Neuron (in vitro differentiated cells): ENCODE data around the gene CCR3.

Experiments used
- H2AFZ ChIP-seq: one replicate; pipeline ENCODE4 v1.6.1; 2013; ENCODE audit warnings: low read depth, mild to moderate bottlenecking, inconsistent platforms, low read length, moderate library complexity
- H3K27me3 ChIP-seq: one replicate; pipeline ENCODE4 v1.6.1; 2013; ENCODE audit warnings: low read length; ENCODE audit not compliant: insufficient read depth
- H3K36me3 ChIP-seq: one replicate; pipeline ENCODE4 v1.6.1; 2013; ENCODE audit warnings: low read length; ENCODE audit not compliant: insufficient read depth
- H3K4me1 ChIP-seq: one replicate; pipeline ENCODE4 v1.6.1; 2013; ENCODE audit warnings: low read length; ENCODE audit not compliant: insufficient read depth
- H3K4me3 ChIP-seq: 2 replicates; pipeline ENCODE4 v1.5.1; 2013; ENCODE audit warnings: mild to moderate bottlenecking, low read length, moderate library complexity
- H3K9me3 ChIP-seq: one replicate; pipeline ENCODE4 v1.6.1; 2013; ENCODE audit warnings: low read length

The CCR3 gene

DNA sequence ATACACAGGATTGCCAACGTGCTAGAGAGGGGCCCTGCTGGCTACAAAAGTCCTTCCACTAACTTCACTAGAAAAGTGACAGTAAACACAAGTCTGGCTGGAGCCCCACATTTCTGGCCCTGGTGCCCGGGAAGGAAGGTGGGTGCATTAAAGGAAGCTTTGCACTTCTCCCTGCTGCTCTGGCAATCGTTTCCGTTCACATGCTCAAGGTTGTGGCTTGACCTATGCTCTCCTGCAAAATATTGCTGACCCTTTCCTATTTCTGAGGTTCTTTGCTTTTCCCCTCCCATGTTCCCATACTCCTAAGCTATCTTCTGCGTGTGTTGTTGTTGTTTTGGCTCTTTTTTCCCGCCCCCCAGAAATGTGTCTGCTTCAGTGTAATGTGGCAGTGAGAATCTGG lies 9.1 kb upstream of the CCR3 start:
- Histone ChIP-seq H3K36me3 (no peaks in the 10 kb centered on the region), H3K4me3 (no peak overlapping the region), H2AFZ (no peak overlapping the region), H3K27me3 (no peaks in the 10 kb centered on the region), H3K9me3 (no peaks in the 10 kb centered on the region), H3K4me1 (no peaks in the 10 kb centered on the region)

DNA sequence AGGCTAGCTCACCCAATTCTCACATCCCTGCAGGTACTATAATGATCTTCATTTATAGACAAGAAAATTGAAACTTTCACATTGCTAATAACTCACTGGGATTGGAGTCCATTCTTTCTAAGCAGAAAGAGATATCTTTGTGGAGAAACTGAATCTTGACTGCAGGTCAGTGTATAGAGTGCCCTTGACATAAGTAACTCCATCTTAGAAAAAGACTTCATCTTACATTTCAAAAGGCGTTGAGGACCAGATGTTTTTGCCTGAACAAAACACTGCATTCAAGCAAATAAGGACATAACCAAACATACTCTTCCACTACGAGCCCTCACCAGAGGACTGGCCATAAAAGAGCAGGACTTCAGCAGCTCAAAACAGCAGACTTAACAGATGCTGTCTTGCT lies 6.8 kb upstream of the CCR3 start:
- no peaks in the 10 kb centered on the region for H3K27me3 ChIP-seq
- no peak overlapping the region for H2AFZ ChIP-seq
- no peaks in the 10 kb centered on the region for H3K4me1 ChIP-seq
- H3K4me3 ChIP-seq = no peak overlapping the region
- no peaks in the 10 kb centered on the region for H3K9me3 ChIP-seq
- H3K36me3 ChIP-seq = no peaks in the 10 kb centered on the region

DNA sequence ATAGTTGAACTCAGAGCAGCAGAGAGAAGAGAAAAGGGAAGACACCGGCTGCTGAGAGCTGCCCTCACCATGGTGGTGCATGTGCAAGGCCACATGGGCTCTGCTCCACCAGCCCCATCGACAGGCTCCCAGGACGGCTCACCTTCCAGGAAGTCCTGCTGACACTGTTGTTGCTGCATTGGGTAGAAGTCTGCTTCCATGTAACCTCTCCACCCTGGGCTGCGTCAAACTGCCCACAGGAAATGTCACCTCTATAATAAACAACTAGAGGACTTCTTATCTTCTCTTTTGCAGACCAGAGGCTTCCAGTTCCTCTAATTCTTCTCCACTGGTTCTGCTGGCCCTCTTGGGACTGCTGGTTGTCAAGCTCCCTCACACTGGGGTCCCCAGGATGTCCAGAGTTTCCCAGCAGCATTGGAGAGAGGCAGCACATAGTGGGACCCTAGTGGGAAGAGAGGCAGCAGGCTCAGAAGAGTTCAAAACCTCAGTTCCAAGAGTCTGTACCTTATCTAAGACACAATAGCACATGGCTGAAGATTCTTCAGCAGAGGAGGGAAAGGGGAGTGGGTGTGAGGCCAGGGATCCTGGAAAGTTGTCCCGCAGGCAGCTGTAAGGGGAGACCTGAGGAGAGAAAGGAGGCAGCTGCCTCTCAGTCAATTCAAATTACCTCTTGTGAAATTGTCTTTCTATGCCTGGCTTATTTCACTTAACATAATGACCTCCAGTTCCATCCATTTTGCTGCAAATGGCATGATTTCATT lies 5.8 kb upstream of the CCR3 start:
- no peaks in the 10 kb centered on the region for H3K27me3 ChIP-seq
- no peaks in the 10 kb centered on the region for H3K9me3 ChIP-seq
- H3K4me1 ChIP-seq = no peaks in the 10 kb centered on the region
- no peak overlapping the region for H3K4me3 ChIP-seq
- no peak overlapping the region for H2AFZ ChIP-seq
- H3K36me3 ChIP-seq = no peaks in the 10 kb centered on the region

DNA sequence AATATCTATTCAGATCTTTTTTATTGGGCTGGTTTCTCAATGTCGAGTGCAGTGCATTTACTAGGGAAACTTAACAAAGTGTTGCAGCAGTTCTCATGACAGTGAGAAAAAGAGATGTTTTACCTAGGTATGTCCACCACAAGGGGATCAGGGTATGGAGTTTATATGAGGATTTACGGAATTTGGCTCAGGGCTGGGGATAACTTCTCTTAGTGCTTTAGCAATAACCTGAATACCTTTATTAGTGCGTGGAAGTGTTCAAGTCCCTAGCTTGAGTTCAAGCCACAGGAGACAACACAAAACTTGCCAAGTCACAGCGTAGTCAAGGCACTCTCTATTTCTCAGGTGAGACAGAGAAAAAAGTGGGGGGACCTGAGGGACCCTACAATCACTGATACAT lies 3.9 kb upstream of the CCR3 start:
- Histone ChIP-seq H3K4me3 (no peak overlapping the region), H3K4me1 (no peaks in the 10 kb centered on the region), H3K27me3 (peaks cover 1% of the 10 kb centered on the region), H3K9me3 (no peaks in the 10 kb centered on the region), H2AFZ (no peak overlapping the region), H3K36me3 (no peaks in the 10 kb centered on the region)

DNA sequence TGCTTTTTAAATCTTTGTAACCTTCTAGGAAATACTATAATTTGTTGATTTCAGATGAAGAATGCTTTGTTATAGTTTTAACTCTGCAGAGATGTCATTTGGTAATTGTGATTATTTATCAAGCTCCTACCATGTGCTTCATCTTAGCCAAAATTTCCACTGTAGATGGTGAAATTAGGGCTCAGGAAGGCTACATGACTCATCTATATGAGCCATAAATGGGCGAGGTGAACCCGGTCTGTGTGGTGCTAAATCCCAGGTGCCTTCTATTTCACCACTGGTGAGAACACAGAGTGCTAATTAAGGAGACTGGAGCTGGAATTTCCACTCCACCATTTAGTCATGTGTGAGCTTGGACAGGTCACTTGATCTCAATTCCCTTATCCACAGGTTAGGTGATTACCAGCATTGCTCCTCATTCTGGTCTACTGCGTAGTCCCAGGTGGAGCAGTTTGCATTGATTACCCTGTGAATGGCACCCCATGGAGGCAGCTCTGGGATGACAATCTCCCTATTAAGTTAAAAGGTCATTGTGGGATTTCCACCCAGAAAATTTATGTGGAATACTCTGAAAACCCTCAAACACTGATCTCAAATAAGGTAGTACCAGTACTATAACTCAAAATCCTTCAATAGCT lies 2.8 kb upstream of the CCR3 start:
- Histone ChIP-seq H3K9me3 (no peaks in the 10 kb centered on the region), H3K4me1 (no peaks in the 10 kb centered on the region), H3K36me3 (no peaks in the 10 kb centered on the region), H2AFZ (no peak overlapping the region), H3K27me3 (peaks cover 2% of the 10 kb centered on the region), H3K4me3 (no peak overlapping the region)

DNA sequence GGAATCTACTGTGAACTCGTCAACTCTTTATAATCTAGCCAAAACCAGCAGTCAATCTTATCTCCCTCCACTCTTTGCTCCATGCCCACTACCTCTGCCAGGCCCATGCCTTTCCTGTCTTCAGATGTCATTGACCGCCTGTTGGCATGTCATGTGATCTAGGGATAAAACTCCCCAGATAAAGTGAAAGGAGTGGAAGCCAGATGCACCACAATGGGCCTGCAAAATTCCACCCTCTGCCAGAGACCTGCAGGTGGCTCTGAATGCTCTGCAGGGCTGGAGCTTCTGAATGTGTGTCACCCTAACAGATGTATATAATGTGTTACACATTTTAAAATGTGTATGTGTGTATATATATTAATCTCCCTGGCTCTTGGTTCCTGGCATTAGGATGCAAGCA lies 2.3 kb upstream of the CCR3 start:
- no peaks in the 10 kb centered on the region for H3K9me3 ChIP-seq
- peaks cover 4% of the 10 kb centered on the region for H3K27me3 ChIP-seq
- H3K4me1 ChIP-seq = no peaks in the 10 kb centered on the region
- H3K36me3 ChIP-seq = no peaks in the 10 kb centered on the region
- H2AFZ ChIP-seq = no peak overlapping the region
- H3K4me3 ChIP-seq = no peak overlapping the region

DNA sequence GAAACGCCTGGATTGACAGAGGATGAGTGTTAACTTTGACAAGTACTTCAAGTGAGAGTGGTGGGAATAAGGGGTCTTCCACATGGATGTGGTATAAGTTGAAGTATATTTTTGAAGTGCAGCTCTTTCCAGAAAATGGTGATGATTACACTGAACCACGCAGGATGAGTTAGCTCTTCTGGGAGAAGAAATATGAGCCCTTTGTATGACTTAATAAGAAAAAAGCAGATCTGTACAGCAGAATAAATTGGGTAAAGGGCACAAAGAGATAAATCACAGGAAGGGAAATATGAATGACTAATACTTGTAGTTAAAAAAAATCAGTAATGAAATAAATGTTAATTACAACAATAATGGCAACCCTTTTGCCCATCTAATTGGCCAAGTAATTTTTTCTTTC lies 1.3 kb downstream of the CCR3 start:
- Histone ChIP-seq H3K4me1 (no peaks in the 10 kb centered on the region), H2AFZ (no peak overlapping the region), H3K36me3 (no peaks in the 10 kb centered on the region), H3K4me3 (no peak overlapping the region), H3K27me3 (peaks cover 6% of the 10 kb centered on the region), H3K9me3 (no peaks in the 10 kb centered on the region)

DNA sequence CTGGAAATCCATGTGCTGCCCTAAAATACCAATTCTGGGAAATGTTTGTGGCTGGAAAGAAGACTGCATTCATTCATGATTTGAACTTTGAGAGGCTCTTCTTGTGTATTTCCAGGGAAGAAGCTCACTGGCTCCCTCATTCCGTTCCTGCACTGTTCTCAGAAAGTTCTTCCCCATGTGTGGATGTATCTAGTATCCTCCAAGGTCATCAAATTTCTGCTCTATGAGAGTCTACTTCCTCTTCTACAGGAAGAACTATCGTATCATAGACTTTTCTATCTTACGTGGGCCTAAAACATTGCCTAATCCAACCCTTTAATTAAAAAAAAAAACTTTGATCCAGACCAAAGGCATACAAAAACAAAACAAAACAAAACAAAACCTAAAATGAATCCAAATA lies 2.9 kb downstream of the CCR3 start:
- Histone ChIP-seq H2AFZ (no peak overlapping the region), H3K4me1 (no peaks in the 10 kb centered on the region), H3K36me3 (no peaks in the 10 kb centered on the region), H3K4me3 (no peak overlapping the region), H3K9me3 (no peaks in the 10 kb centered on the region), H3K27me3 (peaks cover 6% of the 10 kb centered on the region)

DNA sequence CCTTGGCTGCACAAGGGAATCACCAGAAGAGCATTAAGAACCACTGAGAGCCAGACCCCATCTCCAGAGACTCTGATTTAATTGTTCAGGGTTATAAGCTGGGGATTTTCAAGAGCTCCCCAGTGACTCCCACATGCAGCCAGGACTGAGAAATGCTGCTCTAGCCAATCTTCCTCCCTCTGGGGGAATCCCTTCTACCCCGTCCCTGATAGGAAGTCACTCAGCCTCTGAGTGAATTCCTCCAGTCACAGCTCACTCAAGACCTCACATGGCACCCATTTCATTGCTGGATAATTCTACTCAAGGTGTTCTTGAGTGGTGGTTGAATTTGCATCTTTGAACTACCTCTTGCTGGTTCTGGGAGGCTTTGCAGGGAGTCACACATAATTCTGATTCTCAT lies 10.7 kb downstream of the CCR3 start:
- Histone ChIP-seq H3K4me1 (no peaks in the 10 kb centered on the region), H3K27me3 (no peaks in the 10 kb centered on the region), H3K4me3 (no peak overlapping the region), H2AFZ (no peak overlapping the region), H3K36me3 (no peaks in the 10 kb centered on the region), H3K9me3 (no peaks in the 10 kb centered on the region)

DNA sequence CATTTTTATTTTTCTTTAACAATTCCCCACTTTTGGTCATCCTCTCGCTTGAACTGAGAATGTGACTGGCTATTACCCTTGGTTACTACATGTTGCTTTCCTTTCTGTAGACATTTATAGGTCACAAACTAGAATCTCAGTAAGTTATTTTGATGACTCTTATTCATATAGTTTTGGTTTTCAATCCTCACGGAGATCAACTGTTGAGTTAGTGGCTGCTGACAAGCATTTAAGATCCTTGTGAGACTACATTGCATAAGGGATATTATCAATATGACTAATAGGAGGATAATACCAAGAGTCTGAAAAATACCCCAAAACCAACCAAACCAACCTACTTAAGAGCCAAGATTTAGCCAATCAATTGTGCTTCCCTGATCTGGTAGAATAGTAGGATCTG lies 16.3 kb downstream of the CCR3 start:
- no peaks in the 10 kb centered on the region for H3K4me1 ChIP-seq
- H3K4me3 ChIP-seq = no peak overlapping the region
- no peak overlapping the region for H2AFZ ChIP-seq
- H3K27me3 ChIP-seq = no peaks in the 10 kb centered on the region
- H3K36me3 ChIP-seq = no peaks in the 10 kb centered on the region
- H3K9me3 ChIP-seq = no peaks in the 10 kb centered on the region

DNA sequence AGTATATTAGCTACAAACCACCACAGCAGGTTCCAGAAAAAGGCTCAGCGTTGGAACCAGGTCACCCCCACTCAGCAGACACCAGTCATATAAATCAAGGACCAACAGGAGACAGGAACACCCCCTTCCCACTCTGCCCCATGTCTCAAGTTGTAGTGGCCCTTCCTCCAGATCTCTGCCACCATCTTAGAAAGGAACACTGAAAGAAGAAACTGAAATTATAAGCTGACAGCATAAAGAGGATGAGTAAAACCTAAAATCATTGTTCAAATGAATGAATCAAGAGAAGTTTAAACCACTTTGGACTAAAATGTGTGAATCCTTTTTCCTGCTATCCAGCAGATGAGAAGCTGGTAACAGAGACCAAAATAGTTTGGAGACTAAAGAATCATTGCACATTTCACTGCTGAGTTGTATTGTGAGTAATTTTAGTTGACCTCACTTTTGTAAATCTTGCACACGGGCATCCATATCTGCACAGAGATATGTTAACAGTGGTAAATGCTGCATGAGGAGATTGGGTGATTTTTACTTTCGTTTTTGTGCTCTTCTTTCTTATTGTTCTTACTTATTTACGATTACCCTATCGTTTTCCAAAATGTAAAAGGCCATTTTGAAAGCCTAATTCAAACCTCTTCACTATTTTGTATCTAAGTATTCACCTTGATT lies 19.8 kb downstream of the CCR3 start:
- no peaks in the 10 kb centered on the region for H3K27me3 ChIP-seq
- no peak overlapping the region for H2AFZ ChIP-seq
- H3K4me1 ChIP-seq = no peaks in the 10 kb centered on the region
- no peak overlapping the region for H3K4me3 ChIP-seq
- H3K36me3 ChIP-seq = no peaks in the 10 kb centered on the region
- H3K9me3 ChIP-seq = no peaks in the 10 kb centered on the region

DNA sequence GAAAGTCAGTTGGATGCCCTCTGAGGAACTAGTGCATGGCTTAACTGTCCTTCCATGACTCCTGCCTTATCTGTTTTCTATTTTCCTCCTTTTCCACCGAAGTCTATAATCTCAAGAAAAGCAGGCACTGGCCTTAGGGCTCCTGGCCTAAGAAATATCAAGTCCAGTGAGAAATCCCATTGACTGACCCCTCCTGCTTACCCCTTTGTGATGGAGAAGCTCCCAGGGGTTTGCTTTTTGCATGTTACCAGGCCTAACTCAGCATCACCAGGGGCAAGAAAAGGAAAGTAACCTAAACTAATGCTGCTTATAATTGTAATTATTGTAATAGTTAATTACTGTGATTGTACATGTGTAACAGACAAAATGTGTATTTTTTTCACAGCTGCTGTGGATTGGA lies 21.7 kb downstream of the CCR3 start:
- no peak overlapping the region for H3K4me3 ChIP-seq
- H3K4me1 ChIP-seq = no peaks in the 10 kb centered on the region
- no peaks in the 10 kb centered on the region for H3K36me3 ChIP-seq
- no peaks in the 10 kb centered on the region for H3K27me3 ChIP-seq
- no peaks in the 10 kb centered on the region for H3K9me3 ChIP-seq
- H2AFZ ChIP-seq = no peak overlapping the region

DNA sequence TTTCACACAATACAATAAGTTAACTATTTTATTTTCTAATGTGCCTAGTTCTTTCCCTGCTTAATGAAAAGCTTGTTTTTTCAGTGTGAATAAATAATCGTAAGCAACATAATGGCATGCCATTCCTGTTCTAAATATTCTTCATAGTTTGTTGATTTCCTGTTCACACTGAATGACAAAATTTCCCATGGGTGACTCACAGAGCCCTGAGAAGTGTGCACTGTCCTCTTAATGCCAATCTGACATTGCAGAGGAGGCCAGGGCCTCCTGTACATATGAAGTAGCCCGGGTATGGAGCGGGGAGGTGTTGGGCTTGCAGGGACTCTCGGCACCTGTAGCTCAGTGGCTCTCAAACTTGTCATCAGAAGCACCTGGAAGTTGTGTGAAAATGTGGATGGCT lies 24.3 kb downstream of the CCR3 start:
- Histone ChIP-seq H3K36me3 (no peaks in the 10 kb centered on the region), H3K4me3 (no peak overlapping the region), H3K9me3 (no peaks in the 10 kb centered on the region), H3K4me1 (no peaks in the 10 kb centered on the region), H2AFZ (no peak overlapping the region), H3K27me3 (no peaks in the 10 kb centered on the region)
